K562 (cell line): ENCODE results near the gene MALAT1. TPM values are rescaled to one million over a fixed set of nuclear protein-coding genes. Genes with fewer than 3 reads are reported as not detected.

Experiments used
- BRD4 ChIP-seq: fragments of 200-600 bp; sonication (generic); IDR thresholded peaks from 2 replicates; pipeline ENCODE4 v1.6.1; 2017; ENCODE audit warnings: inconsistent platforms
- HDAC2 ChIP-seq: fragments of 450-650 bp; IDR thresholded peaks from 2 replicates; pipeline ENCODE4 v1.6.1; 2016; ENCODE audit warnings: mild to moderate bottlenecking
- HNRNPLL ChIP-seq: fragments of 200-400 bp; formaldehyde crosslinking; IDR thresholded peaks from 2 replicates; pipeline ENCODE4 v1.6.1; 2017; ENCODE audit warnings: low read length, low read depth, mild to moderate bottlenecking; ENCODE audit not compliant: poor library complexity, severe bottlenecking
- LCOR ChIP-seq: sonication (generic); formaldehyde crosslinking; IDR thresholded peaks from 2 replicates; pipeline ENCODE4 v1.8.0; 2022; ENCODE audit warnings: mild to moderate bottlenecking, missing genetic modification reagents
- NFATC3 ChIP-seq: fragments of 450-650 bp; IDR thresholded peaks from 2 replicates; pipeline ENCODE4 v1.6.1; 2017; ENCODE audit warnings: mild to moderate bottlenecking
- RBM17 ChIP-seq: fragments of 200-400 bp; formaldehyde crosslinking; IDR thresholded peaks from 2 replicates; pipeline ENCODE4 v1.6.1; 2017; ENCODE audit warnings: low read depth, mild to moderate bottlenecking, low read length, borderline replicate concordance
- SAFB2 ChIP-seq: fragments of 200-400 bp; formaldehyde crosslinking; IDR thresholded peaks from 2 replicates; pipeline ENCODE4 v1.6.1; 2018; ENCODE audit warnings: borderline replicate concordance, low read length, low read depth, moderate library complexity; ENCODE audit not compliant: severe bottlenecking
- SOX6 ChIP-seq: fragments of 450-650 bp; IDR thresholded peaks from 2 replicates; pipeline ENCODE4 v1.6.1; 2014; ENCODE audit warnings: mild to moderate bottlenecking
- ZNF263 ChIP-seq: sonication (generic); formaldehyde crosslinking; IDR thresholded peaks from 2 replicates; pipeline ENCODE4 v1.8.0; 2022; ENCODE audit warnings: mild to moderate bottlenecking, missing genetic modification reagents, borderline replicate concordance
- ZNF311 ChIP-seq: fragments of 250-450 bp; sonication (Bioruptor Pico); IDR thresholded peaks from 2 replicates; pipeline ENCODE4 v1.4.0; 2020; ENCODE audit warnings: mild to moderate bottlenecking, moderate library complexity
- ZNF384 ChIP-seq: IDR thresholded peaks from 2 replicates; pipeline ENCODE4 v1.6.1; 2012; ENCODE audit warnings: low read depth, low read length, improper control_type of control experiment
- polyA plus RNA-seq, 8 experiments: library from polyadenylated mRNA; depleted of rRNA in 4 of 8; stranded (reverse) in 5 of 8; unstranded in 3 of 8; fragments of >200 nt; fragmentation: Nextera tagmentation in 2 of 8; fragmentation: Illumina TruSeq in 1 of 8; extraction: Ambion mirVana in 2 of 8; extraction: Trizol in 1 of 8; gene quantifications; 2 replicates each; pipeline versions ENCODE4 v1.2.1 to v1.2.3, GENCODE V29; 2011 to 2014; ENCODE audit warnings: inconsistent platforms in 1 of 8, missing spikeins in 1 of 8
- total RNA-seq, 7 experiments: library from RNA; depleted of rRNA in 6 of 7; stranded (reverse); fragments of >200 nt in 6 of 7; fragmentation: Illumina TruSeq in 2 of 7; extraction: Trizol in 2 of 7; gene quantifications; 2 replicates each; pipeline versions ENCODE4 v1.2.1 to v1.2.3, GENCODE V29; 2011 to 2021; ENCODE audit warnings: low replicate concordance in 1 of 7
- TF ChIP-seq, protein P1 (sequence below), 2 experiments: IDR thresholded peaks; 2 replicates each; pipeline ENCODE4 v1.6.1; 2012; ENCODE audit warnings: improper control_type of control experiment in 2 of 2, low read depth in 2 of 2, low read length in 2 of 2, borderline replicate concordance in 1 of 2
- TF ChIP-seq, protein P2 (sequence below): sonication (generic); formaldehyde crosslinking; IDR thresholded peaks from 2 replicates; pipeline ENCODE4 v1.8.0; 2022; ENCODE audit warnings: mild to moderate bottlenecking, missing genetic modification reagents
- TF ChIP-seq, protein P3 (sequence below), 2 experiments: fragments of 450-650 bp; conservative IDR thresholded peaks; 2 replicates each; pipeline ENCODE4 v1.6.1; 2017; ENCODE audit warnings: mild to moderate bottlenecking in 2 of 2, moderate library complexity in 2 of 2
- TF ChIP-seq, protein P4 (sequence below): sonication (generic); formaldehyde crosslinking; IDR thresholded peaks from 2 replicates; pipeline ENCODE4 v1.8.1; 2023; ENCODE audit warnings: missing genetic modification reagents, mild to moderate bottlenecking, borderline replicate concordance

MALAT1 gene
- total and polyA plus RNA-seq, 9 of the 15 experiments (the other 6 are each of a cell fraction or from before 2014, with no cell fraction given) = 363 to 8,715 (median 2,351) TPM

DNA sequence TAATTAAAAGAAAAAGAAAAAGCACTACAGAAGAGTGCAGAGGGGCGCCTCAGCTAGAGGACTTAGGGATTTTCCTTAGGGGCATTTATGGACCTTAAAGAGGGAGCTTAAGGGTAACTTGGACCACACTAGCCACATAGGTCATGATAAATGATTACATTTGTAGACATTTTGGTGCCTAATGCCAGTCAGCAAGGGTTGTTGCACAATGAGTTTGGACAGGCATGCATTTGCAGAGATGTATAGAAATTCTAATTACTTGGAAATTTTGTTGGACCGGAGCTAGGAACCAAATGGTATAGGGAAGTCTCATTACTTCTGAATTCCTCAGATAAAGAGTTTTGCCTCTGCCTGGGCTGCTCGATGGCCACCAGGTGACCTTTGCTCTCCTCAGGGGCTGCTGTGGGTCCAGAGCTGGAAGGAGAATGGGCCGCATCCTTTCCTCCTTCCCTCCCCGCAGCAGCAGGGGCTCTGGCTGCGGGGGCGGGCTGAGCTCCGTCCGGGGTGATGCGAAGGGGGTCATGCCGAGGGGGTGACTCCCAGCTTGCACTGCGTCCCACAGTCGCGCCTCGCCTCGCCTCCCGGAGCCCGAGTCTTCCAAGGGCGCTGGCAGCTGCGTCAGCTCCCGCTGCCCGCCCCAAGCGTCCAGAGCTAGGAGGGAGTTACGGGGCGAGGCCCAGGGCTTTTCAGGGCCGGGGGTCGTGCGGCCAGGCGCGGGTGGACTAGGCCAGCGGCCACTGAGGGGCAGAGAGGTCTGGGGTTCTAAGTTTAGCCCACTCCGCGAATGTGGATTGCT is 20.3 kb upstream of the MALAT1 start (continued):
- TF ChIP-seq, protein P1, sequence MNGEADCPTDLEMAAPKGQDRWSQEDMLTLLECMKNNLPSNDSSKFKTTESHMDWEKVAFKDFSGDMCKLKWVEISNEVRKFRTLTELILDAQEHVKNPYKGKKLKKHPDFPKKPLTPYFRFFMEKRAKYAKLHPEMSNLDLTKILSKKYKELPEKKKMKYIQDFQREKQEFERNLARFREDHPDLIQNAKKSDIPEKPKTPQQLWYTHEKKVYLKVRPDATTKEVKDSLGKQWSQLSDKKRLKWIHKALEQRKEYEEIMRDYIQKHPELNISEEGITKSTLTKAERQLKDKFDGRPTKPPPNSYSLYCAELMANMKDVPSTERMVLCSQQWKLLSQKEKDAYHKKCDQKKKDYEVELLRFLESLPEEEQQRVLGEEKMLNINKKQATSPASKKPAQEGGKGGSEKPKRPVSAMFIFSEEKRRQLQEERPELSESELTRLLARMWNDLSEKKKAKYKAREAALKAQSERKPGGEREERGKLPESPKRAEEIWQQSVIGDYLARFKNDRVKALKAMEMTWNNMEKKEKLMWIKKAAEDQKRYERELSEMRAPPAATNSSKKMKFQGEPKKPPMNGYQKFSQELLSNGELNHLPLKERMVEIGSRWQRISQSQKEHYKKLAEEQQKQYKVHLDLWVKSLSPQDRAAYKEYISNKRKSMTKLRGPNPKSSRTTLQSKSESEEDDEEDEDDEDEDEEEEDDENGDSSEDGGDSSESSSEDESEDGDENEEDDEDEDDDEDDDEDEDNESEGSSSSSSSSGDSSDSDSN (IDR thresholded peaks at IDR 0.05; ENCODE audit: borderline replicate concordance in 1 of 2, low read depth in 2 of 2, low read length in 2 of 2) = 0 out of 4 replicates have a peak, but pooled peaks of 1 of the 2 experiments have one; percentile 34
- no peak for TF ChIP-seq BRD4
- TF ChIP-seq SAFB2 = no peak
- TF ChIP-seq HNRNPLL = no peak
- TF ChIP-seq, protein P2, sequence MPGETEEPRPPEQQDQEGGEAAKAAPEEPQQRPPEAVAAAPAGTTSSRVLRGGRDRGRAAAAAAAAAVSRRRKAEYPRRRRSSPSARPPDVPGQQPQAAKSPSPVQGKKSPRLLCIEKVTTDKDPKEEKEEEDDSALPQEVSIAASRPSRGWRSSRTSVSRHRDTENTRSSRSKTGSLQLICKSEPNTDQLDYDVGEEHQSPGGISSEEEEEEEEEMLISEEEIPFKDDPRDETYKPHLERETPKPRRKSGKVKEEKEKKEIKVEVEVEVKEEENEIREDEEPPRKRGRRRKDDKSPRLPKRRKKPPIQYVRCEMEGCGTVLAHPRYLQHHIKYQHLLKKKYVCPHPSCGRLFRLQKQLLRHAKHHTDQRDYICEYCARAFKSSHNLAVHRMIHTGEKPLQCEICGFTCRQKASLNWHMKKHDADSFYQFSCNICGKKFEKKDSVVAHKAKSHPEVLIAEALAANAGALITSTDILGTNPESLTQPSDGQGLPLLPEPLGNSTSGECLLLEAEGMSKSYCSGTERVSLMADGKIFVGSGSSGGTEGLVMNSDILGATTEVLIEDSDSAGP (CRISPR knock-in tag) = no peak
- TF ChIP-seq ZNF384 = no peak
- TF ChIP-seq SOX6 = peak; percentile 39; the same call in 1 of the 2 replicates
- TF ChIP-seq RBM17 = no peak
- no peak for TF ChIP-seq ZNF263
- TF ChIP-seq, protein P3, sequence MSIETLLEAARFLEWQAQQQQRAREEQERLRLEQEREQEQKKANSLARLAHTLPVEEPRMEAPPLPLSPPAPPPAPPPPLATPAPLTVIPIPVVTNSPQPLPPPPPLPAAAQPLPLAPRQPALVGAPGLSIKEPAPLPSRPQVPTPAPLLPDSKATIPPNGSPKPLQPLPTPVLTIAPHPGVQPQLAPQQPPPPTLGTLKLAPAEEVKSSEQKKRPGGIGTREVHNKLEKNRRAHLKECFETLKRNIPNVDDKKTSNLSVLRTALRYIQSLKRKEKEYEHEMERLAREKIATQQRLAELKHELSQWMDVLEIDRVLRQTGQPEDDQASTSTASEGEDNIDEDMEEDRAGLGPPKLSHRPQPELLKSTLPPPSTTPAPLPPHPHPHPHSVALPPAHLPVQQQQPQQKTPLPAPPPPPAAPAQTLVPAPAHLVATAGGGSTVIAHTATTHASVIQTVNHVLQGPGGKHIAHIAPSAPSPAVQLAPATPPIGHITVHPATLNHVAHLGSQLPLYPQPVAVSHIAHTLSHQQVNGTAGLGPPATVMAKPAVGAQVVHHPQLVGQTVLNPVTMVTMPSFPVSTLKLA (conservative IDR thresholded peaks at IDR 0.05) = peak in 1 of 2 experiments; percentile 8; a peak in 1 of 4 replicates
- TF ChIP-seq ZNF311 (CRISPR knock-in tag) = 0 out of 2 replicates have a peak, but pooled peaks have one; percentile 39
- no peak for TF ChIP-seq NFATC3
- TF ChIP-seq, protein P4, sequence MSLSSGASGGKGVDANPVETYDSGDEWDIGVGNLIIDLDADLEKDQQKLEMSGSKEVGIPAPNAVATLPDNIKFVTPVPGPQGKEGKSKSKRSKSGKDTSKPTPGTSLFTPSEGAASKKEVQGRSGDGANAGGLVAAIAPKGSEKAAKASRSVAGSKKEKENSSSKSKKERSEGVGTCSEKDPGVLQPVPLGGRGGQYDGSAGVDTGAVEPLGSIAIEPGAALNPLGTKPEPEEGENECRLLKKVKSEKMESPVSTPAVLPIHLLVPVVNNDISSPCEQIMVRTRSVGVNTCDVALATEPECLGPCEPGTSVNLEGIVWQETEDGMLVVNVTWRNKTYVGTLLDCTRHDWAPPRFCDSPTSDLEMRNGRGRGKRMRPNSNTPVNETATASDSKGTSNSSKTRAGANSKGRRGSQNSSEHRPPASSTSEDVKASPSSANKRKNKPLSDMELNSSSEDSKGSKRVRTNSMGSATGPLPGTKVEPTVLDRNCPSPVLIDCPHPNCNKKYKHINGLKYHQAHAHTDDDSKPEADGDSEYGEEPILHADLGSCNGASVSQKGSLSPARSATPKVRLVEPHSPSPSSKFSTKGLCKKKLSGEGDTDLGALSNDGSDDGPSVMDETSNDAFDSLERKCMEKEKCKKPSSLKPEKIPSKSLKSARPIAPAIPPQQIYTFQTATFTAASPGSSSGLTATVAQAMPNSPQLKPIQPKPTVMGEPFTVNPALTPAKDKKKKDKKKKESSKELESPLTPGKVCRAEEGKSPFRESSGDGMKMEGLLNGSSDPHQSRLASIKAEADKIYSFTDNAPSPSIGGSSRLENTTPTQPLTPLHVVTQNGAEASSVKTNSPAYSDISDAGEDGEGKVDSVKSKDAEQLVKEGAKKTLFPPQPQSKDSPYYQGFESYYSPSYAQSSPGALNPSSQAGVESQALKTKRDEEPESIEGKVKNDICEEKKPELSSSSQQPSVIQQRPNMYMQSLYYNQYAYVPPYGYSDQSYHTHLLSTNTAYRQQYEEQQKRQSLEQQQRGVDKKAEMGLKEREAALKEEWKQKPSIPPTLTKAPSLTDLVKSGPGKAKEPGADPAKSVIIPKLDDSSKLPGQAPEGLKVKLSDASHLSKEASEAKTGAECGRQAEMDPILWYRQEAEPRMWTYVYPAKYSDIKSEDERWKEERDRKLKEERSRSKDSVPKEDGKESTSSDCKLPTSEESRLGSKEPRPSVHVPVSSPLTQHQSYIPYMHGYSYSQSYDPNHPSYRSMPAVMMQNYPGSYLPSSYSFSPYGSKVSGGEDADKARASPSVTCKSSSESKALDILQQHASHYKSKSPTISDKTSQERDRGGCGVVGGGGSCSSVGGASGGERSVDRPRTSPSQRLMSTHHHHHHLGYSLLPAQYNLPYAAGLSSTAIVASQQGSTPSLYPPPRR (CRISPR knock-in tag) = no peak; the same call in 1 of the 2 replicates
- TF ChIP-seq LCOR = no peak; the same call in 1 of the 2 replicates
- TF ChIP-seq HDAC2 = peak; percentile 52; the same call in 1 of the 2 replicates
